Mononuclear cell (primary cell): ENCODE data around the gene CSH1. TPM values are rescaled to one million over a fixed set of nuclear protein-coding genes. Genes with fewer than 3 reads are reported as not detected.
"Not testable (repeated sequence)": the region's sequence is repeated elsewhere in the genome, so short reads cannot be mapped to it uniquely, and the experiment has no call there.

Experiments used
- H3K27me3 ChIP-seq: 2 replicates; pipeline ENCODE4 v1.6.0; 2011; ENCODE audit warnings: low read length, control low read depth; ENCODE audit not compliant: insufficient read depth
- H3K4me1 ChIP-seq: 2 replicates; pipeline ENCODE4 v1.5.1; 2011; ENCODE audit warnings: mild to moderate bottlenecking, low read length, control low read depth; ENCODE audit not compliant: insufficient read depth
- H3K4me3 ChIP-seq: 2 replicates; pipeline ENCODE4 v1.5.1; 2011; ENCODE audit warnings: mild to moderate bottlenecking, low read length, moderate library complexity
- H3K9me3 ChIP-seq: 2 replicates; pipeline ENCODE4 v1.5.1; 2011; ENCODE audit warnings: low read depth, mild to moderate bottlenecking, control low read depth, low read length
- total RNA-seq: library from RNA; depleted of rRNA; stranded (reverse); fragments of >200 nt; gene quantifications from one replicate; pipeline ENCODE4 v1.2.3, GENCODE V29; 2012

Gene CSH1
- total RNA-seq, 1 donor = not detected

GRCh38 chr17:63918305-63918704 is 21.9 kb upstream of the CSH1 start:
- no peak overlapping the region for H3K4me3 ChIP-seq
- H3K4me1 ChIP-seq = peaks cover 22% of the 10 kb centered on the region
- H3K27me3 ChIP-seq = no peaks in the 10 kb centered on the region
- no peaks in the 10 kb centered on the region for H3K9me3 ChIP-seq

GRCh38 chr17:63917646-63918045 is 21.3 kb upstream of the CSH1 start:
- Histone ChIP-seq H3K27me3 (no peaks in the 10 kb centered on the region), H3K9me3 (no peaks in the 10 kb centered on the region), H3K4me1 (peaks cover 22% of the 10 kb centered on the region), H3K4me3 (no peak overlapping the region)

- not testable (repeated sequence) for H3K9me3 ChIP-seq, H3K27me3 ChIP-seq, H3K4me3 ChIP-seq
- peaks cover 21% of the 10 kb centered on the region for H3K4me1 ChIP-seq
Observed at GRCh38 chr17:63917206-63917605, 20.8 kb upstream of the CSH1 start.

- Histone ChIP-seq H3K4me1 (peaks cover 19% of the 10 kb centered on the region), H3K4me3 (no peak overlapping the region), H3K27me3 (no peaks in the 10 kb centered on the region), H3K9me3 (no peaks in the 10 kb centered on the region)
Observed at GRCh38 chr17:63916566-63917185, 20.3 kb upstream of the CSH1 start.

GRCh38 chr17:63915753-63916152 is 19.4 kb upstream of the CSH1 start:
- H3K9me3 ChIP-seq, H3K27me3 ChIP-seq, H3K4me3 ChIP-seq: not testable (repeated sequence)
- H3K4me1 ChIP-seq = peaks cover 19% of the 10 kb centered on the region

GRCh38 chr17:63914471-63914870 is 18.1 kb upstream of the CSH1 start:
- no peaks in the 10 kb centered on the region for H3K9me3 ChIP-seq
- peaks cover 12% of the 10 kb centered on the region for H3K4me1 ChIP-seq
- no peaks in the 10 kb centered on the region for H3K27me3 ChIP-seq
- no peak overlapping the region for H3K4me3 ChIP-seq

GRCh38 chr17:63911657-63912100 is 15.3 kb upstream of the CSH1 start:
- no peaks in the 10 kb centered on the region for H3K27me3 ChIP-seq
- H3K9me3 ChIP-seq = no peaks in the 10 kb centered on the region
- no peak overlapping the region for H3K4me3 ChIP-seq
- peaks cover 6% of the 10 kb centered on the region for H3K4me1 ChIP-seq

GRCh38 chr17:63911041-63911635 is 14.8 kb upstream of the CSH1 start, which contains the start of gene CSHL1:
Gene CSHL1, minus strand, starts transcription at chr17:63911258. Its CDS starts 62 bp downstream, at chr17:63911196.
- H3K9me3 ChIP-seq = no peaks in the 10 kb centered on the region
- no peak within 1 kb of the TSS for H3K4me3 ChIP-seq
- H3K4me1 ChIP-seq = peaks cover 6% of the 10 kb centered on the region
- H3K27me3 ChIP-seq = no peaks in the 10 kb centered on the region

GRCh38 chr17:63910096-63910495 is 13.7 kb upstream of the CSH1 start:
- Histone ChIP-seq H3K27me3 (no peaks in the 10 kb centered on the region), H3K4me3 (no peak overlapping the region), H3K4me1 (no peaks in the 10 kb centered on the region), H3K9me3 (no peaks in the 10 kb centered on the region)

- H3K4me3 ChIP-seq, H3K27me3 ChIP-seq, H3K4me1 ChIP-seq, H3K9me3 ChIP-seq: not testable (repeated sequence)
Observed at GRCh38 chr17:63909586-63909985, 13.2 kb upstream of the CSH1 start.

GRCh38 chr17:63907161-63907778 is 10.9 kb upstream of the CSH1 start:
- not testable (repeated sequence) for H3K9me3 ChIP-seq, H3K4me3 ChIP-seq, H3K27me3 ChIP-seq, H3K4me1 ChIP-seq

GRCh38 chr17:63904796-63905195 is 8.4 kb upstream of the CSH1 start:
- H3K4me1 ChIP-seq, H3K4me3 ChIP-seq, H3K27me3 ChIP-seq, H3K9me3 ChIP-seq: not testable (repeated sequence)

GRCh38 chr17:63903787-63904201 is 7.4 kb upstream of the CSH1 start:
- not testable (repeated sequence) for H3K9me3 ChIP-seq, H3K4me3 ChIP-seq, H3K4me1 ChIP-seq, H3K27me3 ChIP-seq

- H3K9me3 ChIP-seq, H3K4me3 ChIP-seq, H3K27me3 ChIP-seq, H3K4me1 ChIP-seq: not testable (repeated sequence)
Observed at GRCh38 chr17:63901971-63902370, 5.6 kb upstream of the CSH1 start.

GRCh38 chr17:63898899-63899798 is 2.8 kb upstream of the CSH1 start:
- not testable (repeated sequence) for H3K4me1 ChIP-seq, H3K9me3 ChIP-seq, H3K27me3 ChIP-seq, H3K4me3 ChIP-seq
